Measurements from ENCODE around the gene FUZ. TPM values are rescaled to one million over a fixed set of nuclear protein-coding genes. Genes with fewer than 3 reads are reported as not detected.

The FUZ gene
- total and polyA plus RNA-seq, 2 donors (not counting 1 experiment from before 2014, with no cell fraction given): 8.4 to 34.3 TPM

GRCh38 chr19:49806620-49806959 lies 6.5 kb downstream of the FUZ start:
- Histone ChIP-seq H3K79me2 (ENCODE audit: control insufficient read depth, insufficient read depth, low read length) (no peaks in the 10 kb centered on the region), H3K9me3 (ENCODE audit: control insufficient read depth, insufficient read depth, low read depth, low read length) (no peaks in the 10 kb centered on the region), H3K4me2 (ENCODE audit: extremely low read depth, insufficient read depth, low read length) (no peak overlapping the region), H3K4me3 (replicated peaks in 1 of 4; ENCODE audit: control extremely low read depth in 1 of 4, insufficient read depth in 1 of 4, low read depth in 3 of 4, low read length in 4 of 4) (no peak overlapping the region), H3K27ac (ENCODE audit: insufficient read depth, low read length) (no peak overlapping the region), H3K9ac (ENCODE audit: insufficient read depth, low read length) (no peak overlapping the region), H3K36me3 (ENCODE audit: control insufficient read depth, insufficient read depth, low read length) (peaks cover 21% of the 10 kb centered on the region), H2AFZ (ENCODE audit: low read length) (no peak overlapping the region), H3K4me1 (ENCODE audit: control insufficient read depth, extremely low read depth, insufficient read depth, low read length) (peaks cover 7% of the 10 kb centered on the region), H3K27me3 (ENCODE audit: control insufficient read depth, insufficient read depth, low read length) (no peaks in the 10 kb centered on the region), H4K20me1 (ENCODE audit: control insufficient read depth, extremely low read depth, insufficient read depth, low read length) (no peaks in the 10 kb centered on the region)
- TF ChIP-seq, protein P1, sequence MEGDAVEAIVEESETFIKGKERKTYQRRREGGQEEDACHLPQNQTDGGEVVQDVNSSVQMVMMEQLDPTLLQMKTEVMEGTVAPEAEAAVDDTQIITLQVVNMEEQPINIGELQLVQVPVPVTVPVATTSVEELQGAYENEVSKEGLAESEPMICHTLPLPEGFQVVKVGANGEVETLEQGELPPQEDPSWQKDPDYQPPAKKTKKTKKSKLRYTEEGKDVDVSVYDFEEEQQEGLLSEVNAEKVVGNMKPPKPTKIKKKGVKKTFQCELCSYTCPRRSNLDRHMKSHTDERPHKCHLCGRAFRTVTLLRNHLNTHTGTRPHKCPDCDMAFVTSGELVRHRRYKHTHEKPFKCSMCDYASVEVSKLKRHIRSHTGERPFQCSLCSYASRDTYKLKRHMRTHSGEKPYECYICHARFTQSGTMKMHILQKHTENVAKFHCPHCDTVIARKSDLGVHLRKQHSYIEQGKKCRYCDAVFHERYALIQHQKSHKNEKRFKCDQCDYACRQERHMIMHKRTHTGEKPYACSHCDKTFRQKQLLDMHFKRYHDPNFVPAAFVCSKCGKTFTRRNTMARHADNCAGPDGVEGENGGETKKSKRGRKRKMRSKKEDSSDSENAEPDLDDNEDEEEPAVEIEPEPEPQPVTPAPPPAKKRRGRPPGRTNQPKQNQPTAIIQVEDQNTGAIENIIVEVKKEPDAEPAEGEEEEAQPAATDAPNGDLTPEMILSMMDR (conservative IDR thresholded peaks at IDR 0.05 in 1 of 2, IDR thresholded peaks at IDR 0.05 in 1 of 2; ENCODE audit: low read depth in 1 of 2, low read length in 2 of 2): no peak
- TF ChIP-seq EZH2 (IDR thresholded peaks at IDR 0.05; ENCODE audit: low read length, missing control alignments): no peak
- no peak for DNase-seq (ENCODE audit: low read depth in 2 of 2)

DNA sequence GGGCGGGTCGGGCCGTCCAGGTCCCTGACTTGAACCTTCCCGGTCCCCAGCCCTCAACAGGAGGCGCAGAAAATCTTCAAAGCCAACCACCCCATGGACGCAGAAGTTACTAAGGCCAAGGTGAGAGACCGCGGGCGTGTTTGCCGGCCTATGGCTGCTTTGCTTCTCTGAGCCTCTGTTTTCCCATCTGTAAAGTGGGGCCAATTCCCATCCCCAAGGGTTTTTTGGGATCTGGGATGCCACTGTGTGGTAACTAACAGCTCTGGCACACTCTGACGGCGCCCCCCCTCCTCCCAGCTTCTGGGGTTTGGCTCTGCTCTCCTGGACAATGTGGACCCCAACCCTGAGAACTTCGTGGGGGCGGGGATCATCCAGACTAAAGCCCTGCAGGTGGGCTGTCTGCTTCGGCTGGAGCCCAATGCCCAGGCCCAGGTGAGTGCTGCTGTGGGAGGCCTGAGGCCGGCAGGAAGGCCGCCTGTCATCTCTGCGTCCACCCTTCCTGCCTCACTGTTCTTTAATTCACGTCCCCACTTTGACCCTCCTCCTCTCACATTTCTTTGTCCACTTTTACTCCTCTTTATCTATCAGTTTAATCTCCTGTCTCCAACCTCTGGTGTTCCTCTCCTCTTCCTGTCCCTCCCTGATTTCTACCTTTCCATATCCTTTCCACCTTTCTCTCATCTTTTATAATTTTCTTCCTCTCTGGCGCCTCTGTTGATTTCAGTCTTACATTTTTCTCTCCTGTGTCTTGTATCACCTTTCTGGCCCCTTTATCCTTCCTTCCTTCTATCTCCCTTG lies 7.1 kb downstream of the FUZ start:
- Histone ChIP-seq H3K27ac (ENCODE audit: insufficient read depth, low read length) (no peak overlapping the region), H3K9me3 (ENCODE audit: control insufficient read depth, insufficient read depth, low read depth, low read length) (no peaks in the 10 kb centered on the region), H3K79me2 (ENCODE audit: control insufficient read depth, insufficient read depth, low read length) (no peaks in the 10 kb centered on the region), H3K27me3 (ENCODE audit: control insufficient read depth, insufficient read depth, low read length) (no peaks in the 10 kb centered on the region), H3K4me3 (replicated peaks in 1 of 4; ENCODE audit: control extremely low read depth in 1 of 4, insufficient read depth in 1 of 4, low read depth in 3 of 4, low read length in 4 of 4) (no peak overlapping the region), H3K36me3 (ENCODE audit: control insufficient read depth, insufficient read depth, low read length) (peaks cover 21% of the 10 kb centered on the region), H3K4me1 (ENCODE audit: control insufficient read depth, extremely low read depth, insufficient read depth, low read length) (peaks cover 7% of the 10 kb centered on the region), H3K4me2 (ENCODE audit: extremely low read depth, insufficient read depth, low read length) (no peak overlapping the region), H3K9ac (ENCODE audit: insufficient read depth, low read length) (no peak overlapping the region), H2AFZ (ENCODE audit: low read length) (no peak overlapping the region), H4K20me1 (ENCODE audit: control insufficient read depth, extremely low read depth, insufficient read depth, low read length) (no peaks in the 10 kb centered on the region)
- DNase-seq (ENCODE audit: low read depth in 2 of 2): no peak
- TF ChIP-seq, protein P1 (conservative IDR thresholded peaks at IDR 0.05 in 1 of 2, IDR thresholded peaks at IDR 0.05 in 1 of 2; ENCODE audit: low read depth in 1 of 2, low read length in 2 of 2): no peak
- no peak for TF ChIP-seq EZH2 (IDR thresholded peaks at IDR 0.05; ENCODE audit: low read length, missing control alignments)

DNA sequence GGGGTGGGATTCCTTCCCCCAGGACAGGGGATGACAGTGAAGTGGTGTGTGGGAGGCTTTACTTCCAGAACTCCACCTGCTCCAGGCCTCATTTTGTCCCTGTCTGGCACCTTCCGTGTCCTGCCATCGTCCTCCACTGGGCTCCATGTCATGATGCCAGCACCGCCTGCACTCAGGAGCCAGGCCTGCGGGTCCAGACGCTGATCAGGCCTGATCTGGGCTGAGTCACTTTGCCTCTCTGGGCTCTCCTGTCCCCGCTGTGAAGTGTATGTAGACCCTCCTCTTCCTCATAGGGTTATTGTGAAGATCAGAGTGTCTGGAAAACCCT lies 9.6 kb downstream of the FUZ start:
- Histone ChIP-seq H3K36me3 (ENCODE audit: control insufficient read depth, insufficient read depth, low read length) (peaks cover 36% of the 10 kb centered on the region), H3K4me3 (replicated peaks in 1 of 4; ENCODE audit: control extremely low read depth in 1 of 4, insufficient read depth in 1 of 4, low read depth in 3 of 4, low read length in 4 of 4) (no peak overlapping the region), H4K20me1 (ENCODE audit: control insufficient read depth, extremely low read depth, insufficient read depth, low read length) (no peaks in the 10 kb centered on the region), H3K27me3 (ENCODE audit: control insufficient read depth, insufficient read depth, low read length) (no peaks in the 10 kb centered on the region), H3K9me3 (ENCODE audit: control insufficient read depth, insufficient read depth, low read depth, low read length) (no peaks in the 10 kb centered on the region), H2AFZ (ENCODE audit: low read length) (no peak overlapping the region), H3K79me2 (ENCODE audit: control insufficient read depth, insufficient read depth, low read length) (no peaks in the 10 kb centered on the region), H3K9ac (ENCODE audit: insufficient read depth, low read length) (no peak overlapping the region), H3K27ac (ENCODE audit: insufficient read depth, low read length) (no peak overlapping the region), H3K4me2 (ENCODE audit: extremely low read depth, insufficient read depth, low read length) (no peak overlapping the region), H3K4me1 (ENCODE audit: control insufficient read depth, extremely low read depth, insufficient read depth, low read length) (peaks cover 4% of the 10 kb centered on the region)
- TF ChIP-seq, protein P1 (conservative IDR thresholded peaks at IDR 0.05 in 1 of 2, IDR thresholded peaks at IDR 0.05 in 1 of 2; ENCODE audit: low read depth in 1 of 2, low read length in 2 of 2): no peak
- TF ChIP-seq EZH2 (IDR thresholded peaks at IDR 0.05; ENCODE audit: low read length, missing control alignments): no peak
- no peak for DNase-seq (ENCODE audit: low read depth in 2 of 2)
